GM06990 (cell line): ENCODE measurements around the gene SPOPL.

Experiments
- DNase-seq: peaks from one replicate; pipeline ENCODE4 v3.0.0-alpha.2; 2011; ENCODE audit not compliant: insufficient read length; ENCODE audit errors: extremely low read depth
- H3K27me3 ChIP-seq: replicated peaks from 2 replicates; pipeline ENCODE4 v1.6.0; 2011; ENCODE audit warnings: low read length; ENCODE audit not compliant: control insufficient read depth, insufficient read depth
- H3K36me3 ChIP-seq: 2 replicates; pipeline ENCODE4 v1.5.1; 2011; ENCODE audit warnings: low read length; ENCODE audit not compliant: control insufficient read depth, insufficient read depth
- H3K4me3 ChIP-seq: replicated peaks from 2 replicates; pipeline ENCODE4 v1.5.1; 2011; ENCODE audit warnings: low read depth, mild to moderate bottlenecking, control low read depth, low read length
- CTCF ChIP-seq: IDR thresholded peaks from 2 replicates; pipeline ENCODE4 v1.5.1; 2011; ENCODE audit warnings: low read length, control low read depth, mild to moderate bottlenecking, inconsistent platforms; ENCODE audit not compliant: insufficient read depth, poor library complexity, severe bottlenecking

The SPOPL gene

GRCh38 chr2:138510319-138510718 lies 8.7 kb downstream of the SPOPL start:
- Histone ChIP-seq H3K36me3 (no peaks in the 10 kb centered on the region), H3K27me3 (no peaks in the 10 kb centered on the region), H3K4me3 (no peak overlapping the region)
- TF ChIP-seq CTCF = no peak
- DNase-seq = no peak

GRCh38 chr2:138512672-138513071 lies 11.1 kb downstream of the SPOPL start:
- DNase-seq = no peak
- no peaks in the 10 kb centered on the region for H3K36me3 ChIP-seq
- H3K4me3 ChIP-seq = no peak overlapping the region
- no peak for TF ChIP-seq CTCF
- no peaks in the 10 kb centered on the region for H3K27me3 ChIP-seq

- no peak for DNase-seq
- TF ChIP-seq CTCF = no peak
- Histone ChIP-seq H3K27me3 (no peaks in the 10 kb centered on the region), H3K4me3 (no peak overlapping the region), H3K36me3 (no peaks in the 10 kb centered on the region)
These were observed 12.6 kb downstream of the SPOPL start for GRCh38 chr2:138514173-138514572.

GRCh38 chr2:138515092-138515491 lies 13.5 kb downstream of the SPOPL start:
- DNase-seq = no peak
- H3K36me3 ChIP-seq = no peaks in the 10 kb centered on the region
- no peak for TF ChIP-seq CTCF
- H3K4me3 ChIP-seq = no peak overlapping the region
- H3K27me3 ChIP-seq = no peaks in the 10 kb centered on the region

- Histone ChIP-seq H3K36me3 (no peaks in the 10 kb centered on the region), H3K4me3 (no peak overlapping the region), H3K27me3 (no peaks in the 10 kb centered on the region)
- no peak for DNase-seq
- TF ChIP-seq CTCF = no peak
These were observed 14.6 kb downstream of the SPOPL start for GRCh38 chr2:138516030-138516704.

GRCh38 chr2:138518860-138519259 lies 17.3 kb downstream of the SPOPL start:
- TF ChIP-seq CTCF = no peak
- DNase-seq = no peak
- Histone ChIP-seq H3K27me3 (no peaks in the 10 kb centered on the region), H3K4me3 (no peak overlapping the region), H3K36me3 (no peaks in the 10 kb centered on the region)
